H9 (cell line): ENCODE measurements around the gene TSHZ1. TPM values are rescaled to one million over a fixed set of nuclear protein-coding genes. Genes with fewer than 3 reads are reported as not detected.

Experiments used
- DNase-seq: peaks from one replicate; pipeline ENCODE4 v3.0.0-alpha.2; 2017
- H2AFZ ChIP-seq: one replicate; pipeline ENCODE4 v1.6.1; 2013; ENCODE audit warnings: mild to moderate bottlenecking, low read length, control low read depth, moderate library complexity
- H2AK5ac ChIP-seq: 2 replicates; pipeline ENCODE4 v1.6.1; 2013; ENCODE audit warnings: low read length, control low read depth, mixed read lengths; ENCODE audit not compliant: insufficient read length
- H2BK120ac ChIP-seq: one replicate; pipeline ENCODE4 v1.6.1; 2013; ENCODE audit warnings: low read depth, mild to moderate bottlenecking, low read length, control low read depth, inconsistent platforms; ENCODE audit not compliant: poor library complexity, severe bottlenecking
- H2BK12ac ChIP-seq: 2 replicates; pipeline ENCODE4 v1.6.1; 2013; ENCODE audit warnings: low read length, control low read depth, mixed read lengths, low read depth; ENCODE audit not compliant: insufficient read length
- H2BK15ac ChIP-seq: 2 replicates; pipeline ENCODE4 v1.6.1; 2013; ENCODE audit warnings: low read depth, low read length, control low read depth
- H2BK20ac ChIP-seq: one replicate; pipeline ENCODE4 v1.6.1; 2013; ENCODE audit warnings: low read depth, mild to moderate bottlenecking, low read length, control low read depth, inconsistent platforms; ENCODE audit not compliant: poor library complexity, severe bottlenecking
- H2BK5ac ChIP-seq: 2 replicates; pipeline ENCODE4 v1.6.1; 2013; ENCODE audit warnings: low read length, control low read depth, mixed read lengths; ENCODE audit not compliant: insufficient read length
- H3K14ac ChIP-seq: 2 replicates; pipeline ENCODE4 v1.6.1; 2013; ENCODE audit warnings: low read length, control low read depth; ENCODE audit not compliant: insufficient read depth
- H3K18ac ChIP-seq: 2 replicates; pipeline ENCODE4 v1.6.1; 2013; ENCODE audit warnings: low read depth, mild to moderate bottlenecking, mixed read lengths, low read length, control low read depth; ENCODE audit not compliant: insufficient read length
- H3K23ac ChIP-seq: 2 replicates; pipeline ENCODE4 v1.6.1; 2013; ENCODE audit warnings: low read length, control low read depth, mixed read lengths, low read depth; ENCODE audit not compliant: insufficient read length
- H3K23me2 ChIP-seq: 2 replicates; pipeline ENCODE4 v1.6.1; 2013; ENCODE audit warnings: low read depth, mild to moderate bottlenecking, mixed read lengths, low read length, control low read depth; ENCODE audit not compliant: insufficient read length, poor library complexity, severe bottlenecking
- H3K27ac ChIP-seq: 2 replicates; pipeline ENCODE4 v1.5.1; 2013; ENCODE audit warnings: low read length, control low read depth, mixed read lengths, low read depth; ENCODE audit not compliant: insufficient read length
- H3K27me3 ChIP-seq: 2 replicates; pipeline ENCODE4 v1.6.1; 2013; ENCODE audit warnings: low read length, control low read depth, inconsistent platforms; ENCODE audit not compliant: insufficient read depth
- H3K4ac ChIP-seq: 2 replicates; pipeline ENCODE4 v1.6.1; 2013; ENCODE audit warnings: low read depth, mild to moderate bottlenecking, control low read depth, inconsistent platforms, low read length, moderate library complexity
- H3K4me1 ChIP-seq: 2 replicates; pipeline ENCODE4 v1.6.1; 2013; ENCODE audit warnings: low read length, control low read depth, inconsistent platforms; ENCODE audit not compliant: insufficient read depth
- H3K4me2 ChIP-seq: 2 replicates; pipeline ENCODE4 v1.6.1; 2013; ENCODE audit warnings: low read length, control low read depth, mixed read lengths; ENCODE audit not compliant: insufficient read length, insufficient read depth
- H3K56ac ChIP-seq: 2 replicates; pipeline ENCODE4 v1.6.1; 2013; ENCODE audit warnings: low read depth, mild to moderate bottlenecking, mixed read lengths, low read length, control low read depth; ENCODE audit not compliant: insufficient read length
- H3K79me1 ChIP-seq: 2 replicates; pipeline ENCODE4 v1.6.1; 2013; ENCODE audit warnings: low read depth, mild to moderate bottlenecking, moderate library complexity, low read length, control low read depth, inconsistent platforms; ENCODE audit not compliant: insufficient read depth, poor library complexity, severe bottlenecking
- H3K79me2 ChIP-seq: 2 replicates; pipeline ENCODE4 v1.6.1; 2013; ENCODE audit warnings: low read length, control low read depth, inconsistent platforms; ENCODE audit not compliant: insufficient read depth
- H3K9ac ChIP-seq: 2 replicates; pipeline ENCODE4 v1.6.1; 2013; ENCODE audit warnings: low read length, control low read depth, mixed read lengths; ENCODE audit not compliant: insufficient read length; ENCODE audit errors: extremely low read depth
- H3K9me3 ChIP-seq: one replicate; pipeline ENCODE4 v1.6.1; 2013; ENCODE audit warnings: low read depth, low read length, inconsistent platforms; ENCODE audit not compliant: control insufficient read depth
- H3T11ph ChIP-seq: one replicate; pipeline ENCODE4 v1.6.1; 2013; ENCODE audit warnings: mild to moderate bottlenecking, low read length, control low read depth, inconsistent platforms
- H4K20me1 ChIP-seq: one replicate; pipeline ENCODE4 v1.6.1; 2013; ENCODE audit not compliant: control insufficient read depth, insufficient read length, insufficient read depth
- H4K5ac ChIP-seq: 2 replicates; pipeline ENCODE4 v1.6.1; 2013; ENCODE audit warnings: low read depth, mild to moderate bottlenecking, mixed read lengths, low read length, control low read depth; ENCODE audit not compliant: insufficient read length
- H4K8ac ChIP-seq: replicated peaks from 2 replicates; pipeline ENCODE4 v1.6.1; 2013; ENCODE audit warnings: low read length, control low read depth, mixed read lengths, low read depth; ENCODE audit not compliant: insufficient read length
- H4K91ac ChIP-seq: 2 replicates; pipeline ENCODE4 v1.6.1; 2013; ENCODE audit warnings: low read depth, mild to moderate bottlenecking, moderate library complexity, mixed read lengths, low read length, control low read depth; ENCODE audit not compliant: insufficient read length
- H3K27ac Mint-ChIP-seq, 3 experiments: 2 replicates in 2 of 3; 3 replicates in 1 of 3; pipeline ENCODE4 v1.8.0; 2020 to 2021; ENCODE audit warnings: mixed read lengths in 3 of 3, mild to moderate bottlenecking in 1 of 3, moderate library complexity in 1 of 3
- H3K27me3 Mint-ChIP-seq: 2 replicates; pipeline ENCODE4 v1.8.0; 2021; ENCODE audit warnings: low read depth, mild to moderate bottlenecking, moderate library complexity, mixed read lengths
- H3K36me3 Mint-ChIP-seq, 3 experiments: 2 replicates in 2 of 3; 3 replicates in 1 of 3; pipeline ENCODE4 v1.8.0; 2020 to 2021; ENCODE audit warnings: low read depth in 3 of 3, mixed read lengths in 3 of 3; ENCODE audit not compliant: insufficient read depth in 1 of 3
- H3K4me1 Mint-ChIP-seq, 2 experiments: 2 replicates each; pipeline ENCODE4 v1.8.0; 2020; ENCODE audit warnings: mixed read lengths in 2 of 2
- H3K4me3 Mint-ChIP-seq, 2 experiments: 2 replicates in 1 of 2; 3 replicates in 1 of 2; pipeline ENCODE4 v1.8.0; 2020 to 2021; ENCODE audit warnings: mild to moderate bottlenecking in 2 of 2, mixed read lengths in 2 of 2, moderate library complexity in 1 of 2
- H3K9me3 Mint-ChIP-seq, 2 experiments: 2 replicates in 1 of 2; 3 replicates in 1 of 2; pipeline ENCODE4 v1.8.0; 2020; ENCODE audit warnings: mild to moderate bottlenecking in 2 of 2, mixed read lengths in 2 of 2, moderate library complexity in 1 of 2
- WGBS: extraction: QIAGEN DNeasy Blood & Tissue Kit; methylation state at CpG from one replicate; pipeline ENCODE4 v1.1.7; 2013; ENCODE audit warnings: missing lambda C conversion rate, low lambda C conversion rate, mixed read lengths; ENCODE audit not compliant: insufficient read length; ENCODE audit errors: extremely low coverage; 5-methylcytosine and 5-hydroxymethylcytosine counted together
- total RNA-seq: library from RNA; stranded (reverse); gene quantifications from 2 replicates; pipeline ENCODE4 v1.2.1, GENCODE V29; 2021
- TF ChIP-seq, protein P1 (sequence below): fragments of 200-600 bp; sonication (generic); conservative IDR thresholded peaks from 3 replicates; pipeline ENCODE4 v1.8.0; 2021; ENCODE audit warnings: antibody characterized with exemption, mild to moderate bottlenecking

The TSHZ1 gene
- total RNA-seq, 1 experiment from 2014 or later, result 0.15 TPM

DNA sequence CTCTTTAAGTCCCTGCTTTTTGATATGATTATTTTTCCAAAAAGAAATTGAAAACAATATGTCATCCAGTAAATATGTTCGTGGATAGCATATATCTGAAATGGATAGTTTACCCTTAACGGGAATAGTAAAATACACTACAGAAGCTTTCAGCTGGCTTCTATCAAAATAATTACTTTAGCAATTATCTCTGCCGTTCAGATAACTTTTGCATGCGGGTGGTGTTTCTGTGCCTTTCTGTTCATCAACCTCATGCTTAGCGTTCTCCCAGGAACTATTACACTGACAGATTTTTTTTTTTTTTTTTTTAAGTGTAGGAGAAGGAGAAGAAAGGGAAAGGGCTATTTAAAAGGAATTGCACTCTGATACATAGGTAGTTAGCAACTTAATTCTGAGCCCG is 53.6 kb downstream of the TSHZ1 start:
- TF ChIP-seq, protein P1, sequence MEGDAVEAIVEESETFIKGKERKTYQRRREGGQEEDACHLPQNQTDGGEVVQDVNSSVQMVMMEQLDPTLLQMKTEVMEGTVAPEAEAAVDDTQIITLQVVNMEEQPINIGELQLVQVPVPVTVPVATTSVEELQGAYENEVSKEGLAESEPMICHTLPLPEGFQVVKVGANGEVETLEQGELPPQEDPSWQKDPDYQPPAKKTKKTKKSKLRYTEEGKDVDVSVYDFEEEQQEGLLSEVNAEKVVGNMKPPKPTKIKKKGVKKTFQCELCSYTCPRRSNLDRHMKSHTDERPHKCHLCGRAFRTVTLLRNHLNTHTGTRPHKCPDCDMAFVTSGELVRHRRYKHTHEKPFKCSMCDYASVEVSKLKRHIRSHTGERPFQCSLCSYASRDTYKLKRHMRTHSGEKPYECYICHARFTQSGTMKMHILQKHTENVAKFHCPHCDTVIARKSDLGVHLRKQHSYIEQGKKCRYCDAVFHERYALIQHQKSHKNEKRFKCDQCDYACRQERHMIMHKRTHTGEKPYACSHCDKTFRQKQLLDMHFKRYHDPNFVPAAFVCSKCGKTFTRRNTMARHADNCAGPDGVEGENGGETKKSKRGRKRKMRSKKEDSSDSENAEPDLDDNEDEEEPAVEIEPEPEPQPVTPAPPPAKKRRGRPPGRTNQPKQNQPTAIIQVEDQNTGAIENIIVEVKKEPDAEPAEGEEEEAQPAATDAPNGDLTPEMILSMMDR, result no peak
- Mint-ChIP-seq H3K36me3 (no peaks in the 10 kb centered on the region), H3K4me1 (0 out of 4 replicates have a peak, but pooled peaks cover 0 to 4% of the 10 kb centered on the region in 2 experiments), H3K4me3 (no peak overlapping the region), H3K27ac (no peak overlapping the region), H3K9me3 (no peaks in the 10 kb centered on the region), H3K27me3 (no peaks in the 10 kb centered on the region)
- Histone ChIP-seq H3K4me1 (no peaks in the 10 kb centered on the region), H2AFZ (no peak overlapping the region), H3K27ac (no peak overlapping the region), H4K91ac (no peak overlapping the region), H3K4ac (no peak overlapping the region), H2BK5ac (no peak overlapping the region), H3K56ac (no peak overlapping the region), H2AK5ac (no peak overlapping the region), H3K27me3 (no peaks in the 10 kb centered on the region), H3K79me1 (no peaks in the 10 kb centered on the region), H3K23ac (no peak overlapping the region), H3K4me2 (no peak overlapping the region), H3K23me2 (no peaks in the 10 kb centered on the region), H3K9me3 (no peaks in the 10 kb centered on the region), H2BK120ac (no peak overlapping the region), H2BK15ac (no peak overlapping the region), H3K79me2 (no peaks in the 10 kb centered on the region), H3K14ac (no peak overlapping the region), H4K8ac (no peak overlapping the region), H3K18ac (no peak overlapping the region), H2BK12ac (no peak overlapping the region), H2BK20ac (no peak overlapping the region), H3K9ac (no peak overlapping the region), H3T11ph (no peak overlapping the region), H4K5ac (no peak overlapping the region), H4K20me1 (no peaks in the 10 kb centered on the region)
- DNase-seq, result no peak
- no CpG with 5 or more reads among the region's 6 CpGs for WGBS
